ENCODE results near the gene STOML3.

The STOML3 gene

GRCh38 chr13:38979891-38980749 lies 10.5 kb downstream of the STOML3 start:
- no peak for DNase-seq

GRCh38 chr13:38970380-38971051 lies 20.1 kb downstream of the STOML3 start:
- no peak for DNase-seq

- no peak for DNase-seq
These were observed 21.4 kb downstream of the STOML3 start for GRCh38 chr13:38969187-38969586.

GRCh38 chr13:38967446-38967845 lies 23.2 kb downstream of the STOML3 start:
- DNase-seq, result no peak

GRCh38 chr13:38965281-38965680 lies 25.4 kb downstream of the STOML3 start:
- no peak for DNase-seq

GRCh38 chr13:38960175-38960574 lies 30.5 kb downstream of the STOML3 start:
- DNase-seq, result no peak

GRCh38 chr13:38957794-38958592 lies 32.6 kb downstream of the STOML3 start:
- no peak for DNase-seq

- no peak for DNase-seq
These were observed 35.8 kb downstream of the STOML3 start for GRCh38 chr13:38954844-38955243.

- DNase-seq, result no peak
These were observed 36.3 kb downstream of the STOML3 start for GRCh38 chr13:38954291-38954690.

- DNase-seq, result no peak
These were observed 37.8 kb downstream of the STOML3 start for GRCh38 chr13:38952827-38953226.

- DNase-seq, result no peak
These were observed 38.9 kb downstream of the STOML3 start for GRCh38 chr13:38951525-38952313.

- no peak for DNase-seq
These were observed 39.6 kb downstream of the STOML3 start for GRCh38 chr13:38950987-38951386.

- DNase-seq, result no peak
These were observed 43.6 kb downstream of the STOML3 start for GRCh38 chr13:38947054-38947453.

- no peak for DNase-seq
These were observed 46.4 kb downstream of the STOML3 start for GRCh38 chr13:38944219-38944618.

- DNase-seq, result no peak
These were observed 47.4 kb downstream of the STOML3 start for GRCh38 chr13:38943231-38943630.

GRCh38 chr13:38941353-38941945 lies 49.2 kb downstream of the STOML3 start:
- no peak for DNase-seq

GRCh38 chr13:38933786-38934185 lies 56.8 kb downstream of the STOML3 start:
- no peak for DNase-seq

GRCh38 chr13:38922170-38922569 lies 68.5 kb downstream of the STOML3 start:
- DNase-seq, result no peak

- no peak for DNase-seq
These were observed 69.5 kb downstream of the STOML3 start for GRCh38 chr13:38921081-38921480.
